ENCODE results near the gene MORN1.

The MORN1 gene

DNA sequence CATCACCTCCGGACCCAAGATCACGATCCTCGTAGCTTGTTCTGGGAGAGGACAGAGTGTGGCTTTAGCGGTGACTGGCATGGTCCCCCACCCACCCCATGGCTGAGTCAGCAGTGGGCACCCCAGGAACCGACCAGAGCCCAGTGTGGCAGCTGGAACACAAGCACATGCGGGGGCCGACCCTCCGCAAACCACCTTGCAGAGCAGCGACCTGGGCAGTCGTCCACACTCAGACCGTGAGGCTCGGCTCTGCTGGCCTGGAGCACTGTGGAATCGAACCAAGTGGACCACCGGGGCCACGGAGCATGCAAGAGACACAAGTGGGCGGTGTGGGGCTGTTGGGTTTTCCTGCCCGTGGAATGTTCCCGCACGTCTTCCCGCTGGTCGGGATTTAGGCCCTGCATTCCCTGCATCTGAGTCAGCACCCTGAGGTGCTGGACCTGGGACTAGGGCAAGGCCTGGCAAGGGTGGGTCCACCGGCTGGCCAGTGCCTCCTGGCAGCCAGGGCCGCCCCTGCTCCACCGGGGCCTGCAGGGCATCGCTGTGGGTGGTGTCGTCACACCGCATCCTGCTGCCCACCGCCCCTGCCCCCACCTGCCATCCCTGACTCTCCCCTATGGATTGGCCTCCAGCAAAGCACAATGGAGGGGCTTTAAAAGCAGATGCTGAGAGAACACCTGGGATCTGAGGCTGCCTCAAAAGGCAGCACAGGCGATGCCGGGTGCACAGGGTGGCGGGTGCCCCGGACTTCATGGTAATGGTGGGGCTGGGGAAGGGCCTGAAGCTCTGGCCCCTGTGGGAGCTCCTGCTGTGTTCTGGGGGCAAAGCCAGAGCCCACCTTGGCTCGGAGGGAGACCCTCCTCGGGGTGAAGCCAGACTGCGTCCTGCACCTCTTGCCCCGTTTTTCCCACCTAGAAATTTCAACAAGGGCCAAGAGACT lies 18.5 kb downstream of the MORN1 start:
- DNase-seq: no peak

DNA sequence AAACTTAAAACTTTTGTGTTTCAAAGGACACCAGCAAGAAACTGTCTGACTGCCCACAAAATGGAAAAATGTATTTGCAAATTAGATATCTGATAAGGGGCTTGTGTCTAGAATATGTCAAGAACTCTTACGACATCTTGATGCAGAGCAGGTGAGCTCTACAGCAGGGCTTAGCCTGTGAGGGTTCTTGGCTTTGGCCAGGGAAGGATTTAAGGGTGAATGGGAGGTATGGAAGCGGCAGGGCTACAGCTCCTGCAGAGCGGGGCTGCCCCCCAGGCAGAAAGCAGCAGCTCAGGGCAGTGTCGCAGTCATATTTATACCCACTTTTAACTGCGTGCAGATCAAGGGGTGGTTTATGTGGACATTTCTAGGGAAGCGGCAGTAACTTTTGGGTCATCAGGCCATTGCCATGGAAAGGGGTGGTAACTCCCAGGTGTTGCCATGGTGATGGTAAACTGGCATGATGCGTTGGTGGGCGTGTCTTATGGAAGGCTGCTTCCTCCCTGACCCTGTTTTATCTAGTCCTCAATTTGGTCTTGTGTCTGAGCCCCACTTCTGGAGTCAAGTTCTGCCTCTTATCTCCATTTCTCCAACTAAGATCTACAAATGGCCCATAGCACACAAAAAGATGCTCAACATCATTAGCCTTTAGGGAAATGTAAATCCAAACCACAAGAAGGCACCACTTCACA lies 23.2 kb downstream of the MORN1 start:
- no peak for DNase-seq

DNA sequence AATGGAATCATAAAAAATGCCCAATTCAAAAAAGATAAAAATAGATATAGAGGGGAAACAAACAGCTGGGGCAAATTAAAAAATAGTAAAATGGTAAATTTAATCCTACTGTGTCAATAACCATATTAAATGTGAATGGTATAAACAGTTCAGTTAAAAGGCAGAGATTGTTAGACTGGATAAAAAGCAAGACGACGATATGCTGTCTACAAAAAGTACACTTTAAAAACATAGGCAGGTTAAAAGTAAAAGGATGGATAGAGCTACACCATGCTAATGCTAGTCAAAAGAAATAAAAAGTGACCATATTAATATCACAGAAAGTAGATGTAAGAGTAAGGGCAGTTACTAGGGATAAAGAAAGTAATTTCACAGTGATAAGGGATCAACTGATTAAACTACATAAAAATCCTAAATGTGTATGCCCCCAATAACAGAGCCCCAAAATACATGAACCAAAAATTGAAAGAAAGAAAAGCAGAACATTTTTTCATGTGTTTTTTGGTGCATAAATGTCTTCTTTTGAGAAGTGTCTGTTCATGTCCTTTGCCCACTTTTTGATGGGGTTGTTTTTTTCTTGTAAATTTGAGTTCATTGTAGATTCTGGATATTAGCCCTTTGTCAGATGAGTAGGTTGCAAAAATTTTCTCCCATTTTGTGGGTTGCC lies 27.4 kb downstream of the MORN1 start:
- no peak for DNase-seq

DNA sequence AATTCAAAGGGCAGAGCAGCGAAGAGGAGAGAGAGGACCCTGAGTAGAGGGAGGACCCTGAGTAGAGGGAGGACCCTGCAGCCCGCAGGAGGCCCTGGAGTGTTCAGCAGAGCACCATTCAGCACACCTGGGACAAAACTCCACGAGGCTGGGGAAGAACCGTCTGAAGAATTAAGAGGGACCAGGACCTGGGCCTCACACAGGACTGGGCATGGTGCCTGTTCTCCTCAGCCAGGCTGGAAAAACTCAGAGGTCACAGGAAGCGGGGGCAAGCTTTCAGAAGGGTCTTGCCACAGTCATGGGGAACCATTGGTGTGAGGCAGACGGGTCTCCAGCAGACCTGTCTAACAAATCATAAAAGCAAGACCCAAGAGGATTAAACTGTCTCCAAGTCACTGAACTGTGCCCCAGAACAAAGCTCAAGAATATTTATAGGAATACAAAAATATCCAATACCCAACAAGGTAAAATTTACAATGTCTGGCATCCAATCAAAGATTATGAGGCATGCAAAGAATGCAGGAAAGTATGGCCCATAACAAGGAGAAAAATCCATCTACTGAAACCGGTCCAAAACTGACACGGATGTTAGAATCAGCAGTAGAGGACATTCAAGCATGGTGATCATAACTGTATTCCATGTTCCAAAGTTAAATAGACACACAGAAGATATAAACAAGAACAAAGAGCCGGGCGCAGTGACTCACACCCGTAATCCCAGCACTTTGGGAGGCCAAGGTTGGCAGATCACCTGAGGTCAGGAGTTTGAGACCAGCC lies 30.6 kb downstream of the MORN1 start:
- no peak for DNase-seq

DNA sequence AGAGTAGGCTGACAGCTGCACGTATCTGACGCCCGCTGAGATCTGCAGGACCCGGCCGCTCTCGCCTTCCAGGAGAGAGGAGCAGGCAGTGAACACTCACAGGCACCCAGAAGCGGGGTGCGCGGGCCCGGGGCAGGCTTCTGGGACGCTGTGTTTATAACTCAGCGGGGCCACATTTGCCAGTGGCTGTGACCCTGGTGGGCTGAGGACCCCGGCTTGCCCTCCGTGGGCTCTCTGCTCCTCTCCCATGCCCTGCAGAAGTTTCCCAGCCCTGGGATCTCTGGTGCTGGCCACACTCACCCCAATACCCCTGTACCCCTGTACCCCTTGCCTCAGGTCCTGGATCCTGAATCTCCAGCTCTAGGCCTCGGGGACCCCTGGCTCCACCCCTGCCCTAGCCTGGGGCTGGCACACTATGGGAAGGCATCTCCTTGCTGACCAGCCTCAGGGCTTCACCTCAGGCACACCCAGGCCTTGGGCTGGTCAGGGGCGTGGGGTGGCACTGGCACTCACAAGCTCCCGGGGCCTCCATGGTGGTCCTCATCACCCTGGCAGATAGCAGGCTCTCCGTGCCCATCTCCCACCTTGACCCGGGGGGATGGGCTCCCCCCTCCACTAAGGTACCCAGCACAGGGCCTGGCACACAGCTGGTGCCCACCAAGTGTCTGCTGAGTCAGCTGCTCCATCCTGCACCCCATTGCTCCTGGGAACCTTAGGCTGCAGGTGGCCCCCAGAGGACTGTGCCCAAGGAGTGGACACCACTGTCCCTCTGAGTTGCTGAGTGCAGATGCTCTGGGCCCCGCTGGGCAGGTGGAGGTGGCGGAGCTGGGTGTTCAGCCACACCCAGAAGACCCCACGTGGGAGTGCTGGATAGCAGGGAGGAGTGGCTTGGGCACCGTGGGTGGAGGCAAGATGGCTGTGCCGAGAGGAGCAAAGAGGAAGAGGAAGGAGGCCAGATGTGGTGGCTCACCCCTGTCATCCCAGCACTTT lies 32.4 kb downstream of the MORN1 start:
- no peak for DNase-seq

DNA sequence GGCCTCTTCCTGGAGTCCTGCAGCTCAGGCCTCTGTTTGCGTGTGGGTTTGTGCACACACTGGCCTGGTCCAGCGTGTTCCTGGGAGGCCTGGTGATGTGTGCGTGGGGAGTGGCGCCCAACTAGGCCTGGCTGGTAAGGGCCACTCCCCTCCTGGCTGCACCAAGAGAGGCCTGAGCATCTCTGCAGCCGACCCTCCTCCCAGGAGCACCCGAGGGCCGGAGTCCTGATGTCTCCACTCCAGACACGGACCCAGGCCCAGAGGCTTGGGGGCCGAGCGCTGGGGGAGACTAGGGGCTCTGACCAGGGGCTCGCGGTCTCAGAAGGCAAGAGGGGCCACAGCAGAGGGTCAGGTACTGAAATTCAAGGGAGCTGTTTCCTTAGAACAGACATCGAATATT lies 33.3 kb downstream of the MORN1 start:
- DNase-seq: no peak

DNA sequence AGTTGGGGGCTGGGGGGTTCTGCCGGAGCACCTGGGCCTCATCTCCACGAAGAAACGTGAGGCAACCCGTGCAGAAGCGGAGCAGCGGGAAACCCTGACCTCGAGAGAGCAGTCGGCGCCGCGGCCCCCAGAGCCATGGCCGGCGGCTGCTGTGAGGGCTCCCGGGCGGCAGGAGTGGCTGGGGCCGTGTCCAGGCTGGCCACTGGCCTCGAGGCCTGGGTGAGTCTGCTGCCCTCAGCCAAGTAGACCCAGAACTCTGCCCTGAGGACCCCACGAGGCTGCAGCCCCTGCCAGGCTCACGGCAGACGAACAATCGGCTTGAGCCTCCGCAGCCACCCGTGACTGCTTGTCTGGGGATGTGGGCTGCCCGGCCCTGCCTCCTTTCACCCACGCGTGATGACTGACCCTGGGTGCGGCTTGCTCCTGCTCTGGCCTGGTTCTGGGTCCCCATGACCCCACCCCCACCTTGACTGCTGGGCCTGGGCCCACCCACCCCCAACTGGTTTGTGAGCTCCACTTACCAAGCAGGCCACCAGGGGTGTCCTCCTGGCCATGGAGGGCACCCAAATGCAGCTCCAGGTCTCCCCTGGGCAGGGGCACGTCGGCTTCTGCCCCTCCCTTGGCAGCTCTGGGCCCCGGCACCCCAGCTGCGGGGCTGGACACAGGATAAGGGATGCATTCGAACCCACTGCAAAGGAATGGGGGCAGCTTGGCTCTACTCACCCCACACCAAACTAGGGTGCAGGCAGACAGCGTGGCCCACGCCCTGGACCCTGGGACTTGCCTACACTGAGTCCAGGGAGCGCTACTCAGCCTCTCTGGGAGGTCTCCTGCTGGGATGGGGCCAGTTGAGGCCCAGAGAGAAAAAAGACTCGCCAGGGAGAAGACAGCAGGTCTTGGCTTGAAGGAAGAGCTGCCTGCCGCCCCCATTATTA lies 34.2 kb downstream of the MORN1 start:
- no peak for DNase-seq

DNA sequence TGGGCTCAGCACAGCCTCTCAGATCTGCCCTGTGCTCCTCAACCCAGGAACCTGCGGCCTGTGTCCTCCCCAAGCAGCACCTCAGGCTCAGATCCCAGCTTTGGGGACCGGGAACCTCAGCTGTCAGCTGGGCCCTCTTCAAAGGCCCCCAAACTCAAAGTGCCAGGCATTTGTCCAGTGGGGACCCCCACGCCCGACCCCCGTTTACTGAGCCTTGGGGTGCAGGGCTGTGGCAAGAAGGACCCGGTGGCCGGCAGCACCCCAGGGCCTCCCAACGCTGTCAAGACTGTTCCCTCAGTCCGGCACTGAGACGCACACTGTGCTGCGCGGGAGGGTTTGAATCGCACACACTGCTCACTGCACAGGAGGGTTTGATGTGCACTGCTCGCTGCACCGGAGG lies 35.0 kb downstream of the MORN1 start:
- no peak for DNase-seq

DNA sequence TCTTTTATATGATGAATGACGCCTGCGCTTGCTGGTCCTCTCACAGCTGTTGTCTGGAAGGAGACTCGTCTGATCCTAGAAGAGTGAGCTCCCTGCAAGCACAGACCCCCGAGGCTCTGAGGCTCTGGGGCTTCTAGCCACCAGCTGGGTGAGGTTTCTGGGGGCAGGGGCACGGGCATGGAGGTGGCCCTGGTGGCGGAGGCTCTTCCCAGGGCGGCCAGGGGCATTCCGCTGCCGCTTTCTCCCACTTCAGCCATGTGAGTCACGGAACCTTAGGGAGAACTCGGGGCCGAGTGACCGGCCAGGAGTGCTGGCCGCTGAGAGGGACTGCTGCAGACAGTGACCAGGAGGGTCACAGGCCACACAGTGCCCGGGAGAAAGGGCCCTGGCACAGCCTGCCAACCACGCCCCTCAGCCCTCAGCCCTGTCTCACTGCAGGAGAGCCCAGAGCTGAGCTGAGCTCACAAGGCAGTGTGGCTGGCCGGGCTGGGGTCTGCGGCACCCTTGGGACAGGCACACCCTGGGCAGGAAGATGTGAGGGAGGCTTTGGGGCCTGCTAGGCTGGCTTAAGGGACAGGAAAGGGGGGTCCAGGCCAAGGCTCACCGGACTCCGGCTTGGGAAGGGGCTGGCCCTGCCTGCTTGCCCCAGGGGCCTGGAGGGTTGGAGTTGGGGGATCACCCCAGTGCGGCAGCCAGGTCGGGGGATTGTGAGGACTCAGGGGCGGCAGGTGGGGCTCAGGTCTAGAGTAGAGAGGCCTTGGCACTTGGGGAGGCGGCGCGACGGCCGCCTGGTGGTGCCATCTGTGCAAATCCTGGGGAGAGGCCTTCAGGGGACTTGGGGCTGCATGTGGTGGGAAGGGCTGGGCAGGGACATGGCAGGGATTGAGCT lies 35.7 kb downstream of the MORN1 start:
- no peak for DNase-seq

DNA sequence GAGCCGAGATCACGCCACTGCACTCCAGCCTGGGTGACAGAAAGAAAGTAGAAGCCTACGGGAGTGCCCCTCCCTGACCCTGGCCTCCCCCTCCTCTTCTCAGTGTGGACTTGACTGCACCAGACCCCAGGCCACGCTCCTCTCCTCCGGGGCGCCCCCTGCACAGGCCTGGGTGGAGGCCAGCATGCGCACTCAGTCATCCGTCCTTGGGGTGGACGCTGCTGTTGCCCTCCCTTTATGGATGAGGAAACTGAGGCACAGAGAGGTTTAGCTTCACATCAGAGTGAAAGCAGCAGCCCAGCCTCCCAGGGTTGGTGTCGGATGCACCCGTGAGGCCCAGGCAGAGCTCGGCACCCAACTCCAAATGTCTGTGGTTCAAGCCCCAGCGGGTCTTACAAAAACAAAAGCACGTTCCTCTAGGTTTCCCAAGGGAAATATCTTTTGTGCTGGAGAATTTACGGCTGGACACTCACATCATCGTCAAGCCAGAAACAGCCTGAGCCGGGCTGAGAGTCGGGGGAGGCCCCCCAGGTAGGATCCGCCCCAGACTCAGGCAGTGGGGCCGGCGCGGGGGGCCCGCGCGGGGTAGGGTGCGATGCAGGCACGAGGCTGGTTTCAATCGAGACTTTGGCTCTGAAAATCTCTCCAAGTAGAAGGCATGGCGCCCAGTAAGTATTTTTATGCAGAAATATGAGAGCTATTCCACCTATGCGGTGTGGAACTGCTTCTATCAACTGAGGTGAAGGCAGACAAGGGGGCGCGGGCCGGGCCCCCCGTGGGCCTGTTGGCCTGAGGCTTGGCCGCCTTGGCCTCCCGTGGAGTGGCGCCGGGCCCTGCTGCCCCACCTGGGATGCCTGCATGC lies 36.6 kb downstream of the MORN1 start:
- DNase-seq: no peak

DNA sequence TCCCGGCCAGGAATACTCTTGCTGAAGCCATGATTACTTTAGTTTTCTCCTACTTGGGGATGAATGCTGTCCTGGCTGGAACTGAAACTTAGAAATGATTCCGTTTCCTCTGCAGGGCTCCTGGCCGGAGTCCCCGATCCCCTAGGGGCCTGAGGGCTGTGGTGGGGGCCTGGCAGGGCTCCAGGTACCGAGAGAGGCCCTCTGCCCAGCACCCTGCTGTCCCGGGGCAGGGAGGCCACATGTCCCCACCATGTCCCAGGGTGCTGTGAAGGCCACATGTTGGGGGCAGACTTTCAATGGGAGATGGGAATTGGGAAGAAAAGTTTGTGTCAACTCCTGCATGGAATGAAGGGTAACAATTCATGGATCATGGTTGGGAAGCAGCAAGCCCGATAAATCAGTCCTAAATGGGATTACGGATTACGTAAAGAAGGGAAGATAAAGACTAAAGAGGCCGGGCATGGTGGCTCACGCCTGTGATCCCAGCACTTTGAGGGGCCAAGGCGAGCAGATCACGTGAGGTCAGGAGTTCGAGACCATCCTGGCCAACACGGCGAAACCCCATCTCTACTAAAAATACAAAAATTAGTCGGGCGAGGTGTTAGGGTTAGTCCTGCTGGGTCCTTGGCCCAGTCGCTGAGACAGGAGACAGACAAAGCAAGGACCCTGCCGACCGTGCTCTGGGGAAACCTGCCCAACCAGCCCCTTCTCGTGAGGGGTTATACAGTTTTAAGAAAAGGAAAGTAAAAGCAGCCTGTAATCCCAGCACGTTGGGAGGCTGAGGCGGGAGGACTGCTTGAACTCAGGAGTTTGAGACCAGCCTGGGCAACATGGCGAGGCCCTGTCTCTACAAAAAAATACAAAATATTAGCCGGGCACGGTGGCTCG lies 37.6 kb downstream of the MORN1 start:
- no peak for DNase-seq

DNA sequence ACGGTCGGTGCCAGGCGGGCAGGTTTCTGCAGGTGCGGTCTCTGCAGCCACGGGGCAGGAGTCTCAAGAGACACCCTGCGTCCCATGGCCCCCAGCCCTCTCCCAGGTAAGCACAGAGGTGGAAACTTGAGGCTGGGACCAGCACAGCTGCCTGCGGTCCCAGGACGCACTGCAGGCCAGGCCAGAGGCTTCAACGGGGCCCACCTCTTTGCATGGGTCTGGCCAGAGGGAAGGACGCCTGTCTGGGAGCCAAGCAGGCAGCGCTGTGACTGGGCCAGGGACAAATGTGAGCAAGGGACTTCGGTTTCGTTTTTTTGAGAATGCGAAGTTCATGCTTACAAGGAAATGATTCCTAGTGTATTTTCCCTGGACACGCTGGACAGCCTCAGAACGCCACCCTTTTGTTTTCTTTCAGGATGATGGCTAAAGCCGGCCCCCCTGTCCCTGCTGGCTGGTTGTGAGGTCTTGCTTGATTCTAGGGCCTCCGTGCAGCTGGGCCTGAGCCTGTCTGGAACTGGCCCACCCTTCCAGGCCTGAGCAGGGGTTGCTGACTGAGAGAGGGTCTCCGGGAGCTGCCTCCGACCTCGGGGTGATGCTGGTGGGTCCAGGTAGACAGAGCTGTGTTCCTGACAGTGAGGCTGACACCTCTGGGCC lies 38.3 kb downstream of the MORN1 start:
- no peak for DNase-seq

DNA sequence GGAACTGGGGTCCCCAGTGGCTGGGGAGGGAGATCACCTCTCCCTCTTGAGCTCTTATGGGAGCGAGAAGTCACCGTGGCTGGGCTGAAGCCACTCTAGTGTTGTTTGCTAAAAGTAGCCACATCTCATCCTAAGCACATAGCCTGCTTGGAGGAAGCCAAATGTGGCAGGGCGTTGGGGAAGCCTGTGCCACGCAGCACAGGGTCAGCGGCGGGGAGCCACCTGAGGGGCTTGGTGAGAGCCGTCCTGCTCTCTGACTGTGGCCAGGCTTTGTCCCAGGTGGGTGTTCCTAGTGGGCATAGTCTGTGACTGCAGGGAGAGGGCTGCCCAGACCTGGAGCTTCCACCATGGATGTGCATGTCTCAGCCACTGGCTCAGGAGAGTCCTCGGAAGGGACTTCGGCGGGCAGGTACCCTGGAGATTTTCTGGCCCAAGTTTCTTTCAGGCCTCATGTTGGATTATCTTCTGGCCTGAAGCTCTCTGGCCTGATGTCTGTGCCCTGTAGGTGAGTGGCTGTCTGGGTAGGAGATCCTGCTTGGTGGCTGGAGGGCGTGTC lies 38.9 kb downstream of the MORN1 start:
- no peak for DNase-seq

DNA sequence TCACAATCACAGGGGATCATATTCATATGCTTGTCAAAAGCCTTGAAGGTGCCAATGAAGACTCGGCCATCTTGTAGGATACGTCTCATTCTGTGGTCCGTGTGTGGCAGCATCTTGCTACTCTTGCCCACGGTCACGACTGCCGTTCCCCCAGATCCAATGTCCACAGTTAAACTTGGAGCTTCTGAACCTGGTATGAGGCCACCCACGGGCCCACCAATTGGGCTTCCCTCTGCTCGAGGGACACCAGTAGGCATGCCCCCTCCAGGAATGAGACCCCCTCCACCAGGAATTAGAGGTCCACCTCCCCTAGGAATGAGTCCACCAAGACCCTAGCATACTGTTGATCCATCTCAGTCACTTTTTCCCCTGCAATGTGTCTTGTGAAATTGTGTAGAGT lies 39.6 kb downstream of the MORN1 start:
- DNase-seq: no peak

DNA sequence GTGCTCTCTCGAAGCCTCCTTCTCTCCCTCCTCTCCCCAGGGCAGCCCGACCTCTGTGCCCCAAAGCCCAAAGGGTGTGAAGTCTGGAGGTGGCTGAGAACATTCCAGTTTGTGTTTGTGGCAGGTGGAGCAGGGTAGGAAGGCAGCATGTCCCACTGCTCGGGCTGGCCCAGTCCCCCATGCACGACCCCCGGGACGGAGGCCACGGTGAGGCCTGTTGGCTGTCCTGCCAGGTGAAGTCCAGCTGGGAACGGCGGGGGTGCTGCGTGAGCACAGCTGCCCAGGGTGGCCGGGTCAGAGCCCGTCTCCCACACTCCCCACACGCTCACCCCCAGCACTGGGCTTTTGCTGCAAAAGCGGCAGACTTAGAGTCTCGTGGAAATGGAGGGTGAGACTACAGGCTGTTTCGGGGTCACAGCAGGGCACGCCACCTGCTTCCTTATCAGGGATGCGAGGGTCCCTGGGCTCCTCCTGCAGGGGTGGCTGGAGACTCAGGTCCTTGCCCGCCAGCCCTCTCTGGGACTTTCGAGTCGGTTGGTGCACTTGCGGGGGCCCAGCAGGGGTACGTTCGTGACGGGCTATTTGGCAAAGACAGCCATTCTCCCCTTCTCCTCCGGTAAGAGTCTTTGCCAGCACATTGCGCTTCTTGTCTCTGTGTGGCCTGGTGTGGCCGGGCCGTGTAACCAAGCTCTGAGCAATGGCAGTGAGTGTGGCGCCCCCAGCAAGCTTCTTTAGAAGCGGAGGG lies 40.3 kb downstream of the MORN1 start:
- DNase-seq: no peak

DNA sequence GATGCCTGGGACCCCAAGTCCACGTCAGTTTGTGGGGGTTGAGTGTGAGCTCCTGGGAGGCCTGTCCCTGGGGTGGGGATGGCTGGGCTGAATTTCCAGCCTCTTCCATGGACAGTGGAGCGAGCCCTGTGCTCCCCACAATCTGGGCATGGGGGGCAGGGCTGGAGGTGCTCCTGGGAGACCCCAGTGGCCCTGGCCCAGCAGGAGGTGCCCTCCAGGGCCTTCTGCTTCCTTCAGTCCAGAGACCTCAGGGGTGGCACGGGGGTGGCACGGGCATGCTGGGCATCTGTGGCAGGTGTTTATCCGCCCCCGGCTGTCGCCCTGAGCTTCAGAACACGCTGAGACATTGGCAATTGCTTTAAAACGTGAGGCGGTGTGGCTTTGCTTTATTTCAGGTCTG lies 40.9 kb downstream of the MORN1 start:
- no peak for DNase-seq
